ENCODE results near the gene ADGRL1. TPM values are rescaled to one million over a fixed set of nuclear protein-coding genes. Genes with fewer than 3 reads are reported as not detected.
"Not testable (repeated sequence)": the region's sequence is repeated elsewhere in the genome, so short reads cannot be mapped to it uniquely, and the experiment has no call there.

Gene ADGRL1
- total RNA-seq, 1 donor from 2014 or later: 12.4 TPM

DNA sequence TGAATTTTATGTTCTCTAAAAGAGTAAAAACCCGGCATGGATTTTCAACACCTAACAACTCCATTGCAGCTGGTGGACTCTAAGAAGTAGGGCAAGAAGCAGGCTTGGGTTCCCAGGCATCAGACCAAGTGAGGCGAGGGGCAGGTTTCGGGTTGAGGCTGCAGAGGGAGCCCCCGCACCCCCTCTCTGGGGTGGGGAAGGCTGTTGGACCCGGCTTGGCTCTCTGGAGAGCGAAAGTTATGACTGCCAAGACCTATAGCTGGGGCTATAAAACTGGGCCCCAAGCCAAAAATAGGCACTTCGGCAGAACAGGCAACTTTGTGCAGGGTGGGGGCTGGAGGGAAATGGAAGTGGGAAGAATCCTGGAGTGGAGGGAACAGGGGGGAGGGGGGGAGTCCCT is 1.8 kb upstream of the ADGRL1 start:
- Mint-ChIP-seq H3K27me3 (ENCODE audit: insufficient read depth) (peaks cover 56% of the 10 kb centered on the region), H3K4me1 (ENCODE audit: low read depth) (peaks cover 20% of the 10 kb centered on the region), H3K4me3 (peak overlapping the region; percentile 90)
- intact Hi-C loops (cut with micrococcal nuclease): loop anchor here (2.0 kb wide), 1 partner anchor 71 kb away; the partner anchor contains the start of gene ASF1B
- DNase-seq (ENCODE audit: low spot score); H3K9me3 Mint-ChIP-seq; H3K27ac Mint-ChIP-seq; H3K36me3 Mint-ChIP-seq (ENCODE audit: low read depth): not testable (repeated sequence)

DNA sequence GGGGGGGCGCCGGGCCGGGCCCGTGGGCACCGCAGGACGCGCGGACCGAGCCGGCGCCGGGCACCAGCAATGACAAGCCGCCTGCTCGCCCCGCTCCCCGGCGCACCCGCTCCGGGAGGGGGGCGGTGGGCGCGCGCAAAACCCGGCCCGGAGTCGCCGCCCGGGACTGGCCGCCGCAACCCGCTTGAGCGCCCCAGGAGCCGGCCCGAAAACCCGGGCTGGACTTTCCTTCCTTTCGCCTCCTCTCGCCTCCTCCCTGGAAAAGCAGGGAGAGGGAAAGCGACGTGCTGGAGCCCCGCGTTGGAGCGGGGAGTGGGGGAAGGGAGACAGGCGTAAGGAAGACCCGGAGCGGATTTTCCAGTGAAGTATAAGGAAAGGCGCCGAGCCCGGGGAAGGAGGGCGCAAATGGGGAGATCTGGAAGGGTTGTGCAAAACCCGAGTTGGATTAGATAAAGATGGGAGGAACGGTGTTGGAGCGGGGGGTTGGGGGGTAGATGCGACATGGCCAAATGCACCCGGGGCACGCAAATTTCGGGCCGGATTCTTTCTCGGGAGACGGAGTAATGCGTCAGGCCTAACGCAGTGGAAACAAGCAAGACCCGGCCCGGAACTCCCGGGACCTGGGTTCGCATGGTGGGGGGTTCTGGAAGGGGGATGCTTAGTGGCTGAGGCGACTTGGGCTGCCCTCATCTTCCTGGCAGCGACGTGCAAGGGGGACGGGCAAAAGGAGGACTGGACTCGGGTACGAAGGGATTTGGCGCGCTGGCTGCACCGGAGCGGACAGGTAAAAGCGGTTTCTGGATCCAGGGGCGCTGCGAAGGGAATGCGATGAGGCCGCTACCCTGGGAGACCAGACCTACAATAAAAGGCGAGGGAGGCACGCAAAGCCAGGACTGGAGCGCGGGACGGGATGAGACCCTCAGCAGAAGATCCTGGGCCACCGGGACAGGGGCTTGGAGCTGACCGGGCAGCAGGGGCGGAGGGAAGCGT is 1.1 kb upstream of the ADGRL1 start:
- Mint-ChIP-seq H3K4me3 (peak overlapping the region; percentile 90), H3K27ac (peak overlapping the region; percentile 77), H3K27me3 (ENCODE audit: insufficient read depth) (peaks cover 56% of the 10 kb centered on the region), H3K4me1 (ENCODE audit: low read depth) (peaks cover 21% of the 10 kb centered on the region)
- H3K36me3 Mint-ChIP-seq (ENCODE audit: low read depth); H3K9me3 Mint-ChIP-seq: not testable (repeated sequence)
- peak; percentile 70 for DNase-seq (ENCODE audit: low spot score)
- intact Hi-C loops (cut with micrococcal nuclease): loop anchor here (2.0 kb wide), 1 partner anchor 70 kb away; the partner anchor contains the start of gene ASF1B

DNA sequence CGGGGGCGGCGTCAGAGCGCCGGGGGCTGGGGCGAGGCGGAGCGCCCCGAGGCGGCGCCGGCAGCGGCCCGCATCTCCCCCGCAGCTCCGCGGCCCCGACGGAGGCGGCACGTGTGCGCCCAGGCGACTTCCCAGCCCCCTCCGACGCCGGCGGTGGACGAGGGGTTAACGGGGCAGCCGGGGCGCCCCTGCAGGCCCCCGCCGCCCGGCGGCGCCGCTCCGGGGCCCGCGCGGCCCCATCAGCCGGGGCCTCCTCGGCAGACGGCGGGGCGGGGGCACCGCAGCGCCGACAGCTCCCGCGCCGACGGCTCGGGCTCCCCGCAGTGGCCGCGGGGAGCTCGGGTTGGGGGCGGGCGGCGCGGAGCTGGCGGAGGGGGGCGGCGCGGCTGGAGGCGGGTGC is 339 bp upstream of the ADGRL1 start:
- peaks cover 21% of the 10 kb centered on the region for H3K4me1 Mint-ChIP-seq (ENCODE audit: low read depth)
- peaks cover 55% of the 10 kb centered on the region for H3K27me3 Mint-ChIP-seq (ENCODE audit: insufficient read depth)
- intact Hi-C loops (cut with micrococcal nuclease): loop anchor here (2.0 kb wide), 1 partner anchor 70 kb away; the partner anchor contains the start of gene ASF1B
- not testable (repeated sequence) for H3K36me3 Mint-ChIP-seq (ENCODE audit: low read depth); H3K4me3 Mint-ChIP-seq; DNase-seq (ENCODE audit: low spot score); H3K27ac Mint-ChIP-seq; H3K9me3 Mint-ChIP-seq

DNA sequence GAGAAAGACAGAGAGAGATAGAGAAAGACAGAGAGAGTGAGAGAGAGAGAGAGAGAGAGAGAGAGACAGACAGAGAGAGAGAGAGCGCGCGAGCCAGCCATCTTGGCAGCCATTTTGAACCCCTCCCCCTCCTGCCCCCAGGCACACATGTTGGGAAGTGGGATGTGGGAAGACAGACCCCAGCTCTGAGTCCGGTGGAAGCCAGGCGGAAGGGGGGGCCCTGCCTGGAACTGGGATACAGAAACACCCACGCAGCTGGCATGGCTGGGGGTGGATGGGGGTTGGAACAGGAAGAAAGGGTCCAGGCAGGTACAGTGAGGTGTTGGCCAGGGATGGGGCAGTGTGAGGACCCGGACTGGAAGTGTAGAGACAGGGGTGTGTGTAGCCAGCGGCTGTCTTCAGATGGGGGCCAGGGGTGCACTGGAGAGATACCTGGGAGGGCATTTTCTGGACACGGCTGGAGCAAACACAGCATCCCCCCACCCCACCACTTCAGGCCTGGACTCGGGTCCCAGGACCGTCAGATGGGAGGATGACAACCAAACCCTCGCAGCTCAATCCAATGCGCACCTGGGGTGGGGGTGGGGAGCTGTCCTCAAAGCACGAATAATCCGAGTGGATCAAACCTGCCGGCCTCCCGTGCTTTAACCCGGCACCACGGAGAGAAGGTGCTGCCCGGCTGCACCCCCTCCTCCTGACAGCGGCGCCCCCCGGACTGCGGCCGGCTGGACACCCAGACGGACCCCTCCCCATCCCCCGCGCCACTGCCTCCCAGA is 1.1 kb downstream of the ADGRL1 start:
- DNase-seq (ENCODE audit: low spot score); H3K36me3 Mint-ChIP-seq (ENCODE audit: low read depth); intact Hi-C loops (cut with micrococcal nuclease); H3K9me3 Mint-ChIP-seq: not testable (repeated sequence)
- peaks cover 26% of the 10 kb centered on the region for H3K4me1 Mint-ChIP-seq (ENCODE audit: low read depth)
- H3K4me3 Mint-ChIP-seq: peak overlapping the region; percentile 84
- H3K27ac Mint-ChIP-seq: peak overlapping the region; percentile 82
- H3K27me3 Mint-ChIP-seq (ENCODE audit: insufficient read depth): peaks cover 45% of the 10 kb centered on the region

DNA sequence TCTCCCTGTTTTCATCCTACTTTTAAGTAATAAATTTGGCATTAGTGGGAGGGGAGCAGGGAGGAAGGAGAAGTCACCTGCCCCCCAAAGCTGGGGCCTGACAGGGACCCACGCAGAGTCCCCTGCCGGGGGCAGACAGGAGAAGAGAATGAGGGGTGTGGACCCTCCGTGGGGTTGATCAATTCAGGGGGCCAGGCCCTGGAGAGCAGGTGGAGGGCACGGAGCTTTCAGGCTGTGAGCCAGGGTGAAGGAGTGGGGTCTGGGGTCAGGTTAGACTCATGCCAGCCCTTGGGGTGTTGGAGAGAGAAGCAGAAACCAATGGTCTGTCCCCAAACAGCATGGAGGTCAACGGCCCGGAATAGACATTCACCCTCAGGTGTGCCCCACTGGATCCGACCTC is 1.8 kb downstream of the ADGRL1 start:
- peaks cover 26% of the 10 kb centered on the region for H3K4me1 Mint-ChIP-seq (ENCODE audit: low read depth)
- DNase-seq (ENCODE audit: low spot score); H3K36me3 Mint-ChIP-seq (ENCODE audit: low read depth); intact Hi-C loops (cut with micrococcal nuclease); H3K9me3 Mint-ChIP-seq: not testable (repeated sequence)
- peaks cover 42% of the 10 kb centered on the region for H3K27me3 Mint-ChIP-seq (ENCODE audit: insufficient read depth)
- H3K27ac Mint-ChIP-seq: peak overlapping the region; percentile 82
- peak overlapping the region; percentile 84 for H3K4me3 Mint-ChIP-seq

- H3K27ac Mint-ChIP-seq; H3K36me3 Mint-ChIP-seq (ENCODE audit: low read depth); DNase-seq (ENCODE audit: low spot score); H3K9me3 Mint-ChIP-seq; intact Hi-C loops (cut with micrococcal nuclease): not testable (repeated sequence)
- Mint-ChIP-seq H3K27me3 (ENCODE audit: insufficient read depth) (peaks cover 38% of the 10 kb centered on the region), H3K4me1 (ENCODE audit: low read depth) (peaks cover 26% of the 10 kb centered on the region), H3K4me3 (peak overlapping the region; percentile 84)
These were observed 2.2 kb downstream of the ADGRL1 start for GRCh38 chr19:14203788-14204187.

GRCh38 chr19:14203177-14203576 is 2.8 kb downstream of the ADGRL1 start:
- Mint-ChIP-seq H3K36me3 (ENCODE audit: low read depth) (peaks cover 2% of the 10 kb centered on the region), H3K27me3 (ENCODE audit: insufficient read depth) (peaks cover 32% of the 10 kb centered on the region), H3K4me1 (ENCODE audit: low read depth) (peaks cover 26% of the 10 kb centered on the region), H3K27ac (no peak overlapping the region), H3K9me3 (no peaks in the 10 kb centered on the region), H3K4me3 (no peak overlapping the region)
- DNase-seq (ENCODE audit: low spot score): no peak
- intact Hi-C loops (cut with micrococcal nuclease): no loop called here

DNA sequence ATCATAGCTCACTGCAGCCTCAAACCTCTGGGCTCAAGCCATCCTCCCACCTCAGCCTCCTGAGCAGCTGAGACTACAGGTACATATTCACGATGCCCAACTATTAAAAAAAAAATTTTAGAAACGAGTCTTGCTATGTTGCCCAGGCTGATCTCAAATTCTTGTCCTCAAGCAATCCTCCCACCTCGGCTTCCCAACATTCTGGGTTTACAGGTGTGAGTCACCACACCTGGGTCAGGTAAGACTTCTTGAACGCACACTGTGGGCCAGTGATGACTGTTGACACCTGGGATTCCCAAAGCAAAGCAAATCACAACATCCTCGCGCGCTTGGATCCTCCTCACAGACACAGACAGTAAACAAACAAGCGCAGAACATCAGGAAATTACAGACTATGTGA is 4.5 kb downstream of the ADGRL1 start:
- Mint-ChIP-seq H3K4me1 (ENCODE audit: low read depth) (peaks cover 29% of the 10 kb centered on the region), H3K27me3 (ENCODE audit: insufficient read depth) (peaks cover 25% of the 10 kb centered on the region)
- DNase-seq (ENCODE audit: low spot score); H3K36me3 Mint-ChIP-seq (ENCODE audit: low read depth); H3K4me3 Mint-ChIP-seq; H3K27ac Mint-ChIP-seq; intact Hi-C loops (cut with micrococcal nuclease); H3K9me3 Mint-ChIP-seq: not testable (repeated sequence)

DNA sequence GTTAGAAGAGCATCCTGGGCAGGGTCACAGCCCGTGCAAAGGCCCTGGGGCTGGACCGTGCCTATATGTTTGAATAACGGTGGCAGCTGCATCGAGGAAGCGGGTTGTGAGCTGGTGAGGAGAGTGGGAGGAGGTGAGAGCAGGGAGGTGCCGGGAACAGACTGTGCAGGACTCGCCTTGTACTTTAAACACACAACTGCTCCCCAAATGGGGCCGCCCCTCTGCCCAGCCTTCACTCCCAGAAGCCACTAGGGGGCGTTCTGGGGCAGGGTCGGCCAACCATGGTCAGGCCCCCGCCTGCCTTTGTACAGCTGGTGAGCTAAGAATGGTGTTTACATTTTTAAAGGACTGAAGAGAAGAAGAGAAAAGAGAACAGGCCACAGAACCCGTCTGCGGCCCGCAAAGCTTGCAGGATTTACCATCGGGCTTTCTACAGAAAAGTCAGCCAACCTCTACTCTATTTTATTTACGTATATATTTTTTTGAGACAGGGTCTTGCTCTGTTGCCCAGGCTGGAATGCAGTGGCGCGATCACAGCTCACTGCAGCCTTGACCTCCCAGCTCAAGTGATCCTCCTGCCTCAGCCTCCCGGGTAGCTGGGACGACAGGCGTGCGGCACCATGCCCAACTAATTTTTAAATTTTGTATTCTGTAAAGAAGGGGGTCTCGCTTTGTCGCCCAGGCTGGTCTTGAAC is 5.7 kb downstream of the ADGRL1 start:
- peaks cover 25% of the 10 kb centered on the region for H3K27me3 Mint-ChIP-seq (ENCODE audit: insufficient read depth)
- H3K9me3 Mint-ChIP-seq; H3K36me3 Mint-ChIP-seq (ENCODE audit: low read depth); H3K4me3 Mint-ChIP-seq; H3K27ac Mint-ChIP-seq; intact Hi-C loops (cut with micrococcal nuclease): not testable (repeated sequence)
- H3K4me1 Mint-ChIP-seq (ENCODE audit: low read depth): peaks cover 38% of the 10 kb centered on the region
- peak; percentile 46 for DNase-seq (ENCODE audit: low spot score)

DNA sequence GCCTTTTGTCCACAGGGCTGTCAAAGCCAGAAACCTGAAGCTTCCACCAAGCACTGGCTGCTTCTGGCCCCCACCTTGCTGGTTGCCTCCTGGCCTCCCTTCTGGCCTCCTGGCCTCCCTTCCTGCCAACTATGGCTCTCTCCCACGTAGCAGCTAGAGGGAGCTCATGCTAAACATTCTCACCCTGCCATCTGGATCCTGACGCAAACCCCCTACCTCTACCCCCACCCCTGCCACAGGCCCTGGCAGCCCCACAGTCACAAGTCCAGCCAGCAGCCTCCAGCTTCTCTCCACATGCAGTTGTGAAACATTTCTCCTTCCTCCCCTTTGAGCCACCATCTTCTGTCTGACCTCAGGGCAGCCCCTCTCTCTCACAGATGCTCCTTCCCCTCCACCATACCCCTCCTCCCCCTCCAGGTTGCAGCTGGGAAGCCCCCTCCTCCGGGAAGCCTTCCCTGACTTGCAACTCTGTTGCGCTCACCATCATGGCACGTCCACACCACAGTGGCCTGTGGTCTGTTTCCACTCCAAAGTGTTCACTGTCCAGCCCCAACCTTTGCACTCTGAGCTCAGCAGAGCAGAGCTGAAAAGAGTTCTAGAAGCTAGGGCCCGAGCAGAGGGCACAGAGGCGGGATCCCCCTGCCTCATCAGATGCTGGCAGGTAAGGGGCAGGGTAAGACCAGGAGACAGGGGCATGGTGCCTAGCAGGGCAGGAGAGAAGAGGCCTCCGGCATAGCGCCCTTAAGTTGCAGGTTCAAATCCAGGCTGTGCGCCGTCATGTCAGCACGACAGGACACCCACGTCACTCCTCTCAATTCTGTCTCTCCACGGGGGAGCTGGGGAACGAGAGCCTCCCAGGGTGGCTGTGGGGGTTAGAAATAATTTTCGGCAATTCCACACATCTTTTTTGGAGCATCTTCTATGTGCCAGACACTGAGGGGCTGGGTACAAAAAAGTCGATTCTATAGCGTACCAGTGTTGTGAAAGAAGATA is 7.3 kb downstream of the ADGRL1 start:
- intact Hi-C loops (cut with micrococcal nuclease): loop anchor here (5.0 to 10.0 kb wide), 3 partner anchors 86 to 314 kb away; no protein-coding TSS in a partner anchor
- no peak for DNase-seq (ENCODE audit: low spot score)
- peaks cover 12% of the 10 kb centered on the region for H3K27me3 Mint-ChIP-seq (ENCODE audit: insufficient read depth)
- no peak overlapping the region for H3K27ac Mint-ChIP-seq
- H3K4me1 Mint-ChIP-seq (ENCODE audit: low read depth): peaks cover 31% of the 10 kb centered on the region
- H3K9me3 Mint-ChIP-seq: no peaks in the 10 kb centered on the region
- peaks cover 1% of the 10 kb centered on the region for H3K36me3 Mint-ChIP-seq (ENCODE audit: low read depth)
- H3K4me3 Mint-ChIP-seq: no peak overlapping the region

- Mint-ChIP-seq H3K36me3 (ENCODE audit: low read depth) (peaks cover 1% of the 10 kb centered on the region), H3K4me3 (no peak overlapping the region), H3K4me1 (ENCODE audit: low read depth) (peaks cover 27% of the 10 kb centered on the region), H3K27ac (no peak overlapping the region), H3K27me3 (ENCODE audit: insufficient read depth) (peaks cover 8% of the 10 kb centered on the region), H3K9me3 (no peaks in the 10 kb centered on the region)
- intact Hi-C loops (cut with micrococcal nuclease): loop anchor here (2.0 to 10.0 kb wide), 5 partner anchors 61 to 313 kb away; partner anchors contain the start of gene ASF1B
- DNase-seq (ENCODE audit: low spot score): no peak
These were observed 8.1 kb downstream of the ADGRL1 start for GRCh38 chr19:14197882-14198281.

Data from activated T-helper 1 cell treated with anti-CD3 and anti-CD28 coated beads, Interleukin-12 subunit alpha, Interleukin-12 subunit beta, Interleukin-2, Interleukin-4 antibody, amounts not matched to agents 30 ng/mL and 10 ng/mL and 1 ng/mL, durations not matched to agents 14 hours and 24 hours and 36 hours (primary cell).